Iris pigment epithelial cell (primary cell): Measurements from ENCODE around the gene SLC6A3.

Experiments used
- DNase-seq: peaks from one replicate; pipeline ENCODE4 v3.0.0-alpha.2; 2011; ENCODE audit warnings: low read depth

The SLC6A3 gene

DNA sequence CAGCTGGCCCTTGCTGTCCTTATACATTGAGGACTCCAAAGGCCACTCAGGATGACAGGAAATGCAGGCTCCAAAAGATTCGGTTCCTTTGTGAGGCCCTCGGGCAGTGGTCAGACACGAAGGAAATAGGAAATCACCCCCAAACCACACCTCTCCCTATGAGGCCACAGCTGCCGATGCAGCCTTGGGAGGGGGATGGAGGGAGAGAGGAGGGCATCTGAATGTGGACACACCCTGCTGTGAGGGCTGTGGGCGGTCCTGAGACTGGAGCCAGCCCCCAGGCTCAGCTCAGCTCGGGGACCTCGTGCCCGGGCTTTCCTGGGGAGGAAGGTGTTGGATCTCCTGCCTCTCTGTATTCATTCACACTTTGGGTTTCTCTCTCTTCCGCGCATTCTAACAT lies 97.7 kb downstream of the SLC6A3 start:
- no peak for DNase-seq

DNA sequence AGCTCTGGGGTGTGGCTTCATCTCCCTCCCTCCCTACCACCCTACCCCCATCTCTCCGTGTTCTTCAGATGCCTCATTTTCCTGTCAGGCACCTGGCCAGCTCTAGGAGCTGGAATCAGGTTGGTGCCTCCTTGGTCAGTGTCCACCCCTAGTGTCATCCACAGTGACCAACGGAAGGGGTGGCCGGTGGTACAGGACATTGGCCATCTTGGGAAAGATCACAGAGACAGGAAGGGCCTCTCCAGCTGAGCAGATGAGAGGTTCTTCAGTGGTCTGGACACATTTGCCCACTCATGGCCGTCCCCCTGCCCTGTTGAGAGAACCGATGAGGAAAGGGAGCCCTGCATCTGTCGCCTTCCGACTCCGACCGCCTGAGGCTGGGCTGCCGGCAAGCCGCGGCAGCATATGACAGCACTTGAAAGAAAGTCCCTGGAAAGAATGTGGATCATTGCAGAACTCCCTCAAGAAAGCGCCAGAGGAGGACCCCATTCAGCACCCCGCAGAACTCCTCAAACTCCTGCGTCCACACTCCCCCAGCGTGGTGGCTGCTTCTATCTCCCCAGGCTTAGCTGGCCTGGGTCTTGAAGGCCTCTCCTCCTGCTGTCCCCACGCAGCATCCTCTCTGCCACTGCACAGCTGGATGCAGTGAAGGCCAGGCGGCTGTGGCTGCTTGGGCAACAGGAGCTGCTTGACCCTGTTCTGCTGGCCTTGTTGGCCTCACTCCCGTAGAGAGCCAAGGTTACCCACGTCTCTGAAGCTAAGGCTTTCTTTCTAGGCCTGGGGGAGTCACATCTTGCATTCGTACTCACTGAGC lies 98.4 kb downstream of the SLC6A3 start:
- DNase-seq = no peak

DNA sequence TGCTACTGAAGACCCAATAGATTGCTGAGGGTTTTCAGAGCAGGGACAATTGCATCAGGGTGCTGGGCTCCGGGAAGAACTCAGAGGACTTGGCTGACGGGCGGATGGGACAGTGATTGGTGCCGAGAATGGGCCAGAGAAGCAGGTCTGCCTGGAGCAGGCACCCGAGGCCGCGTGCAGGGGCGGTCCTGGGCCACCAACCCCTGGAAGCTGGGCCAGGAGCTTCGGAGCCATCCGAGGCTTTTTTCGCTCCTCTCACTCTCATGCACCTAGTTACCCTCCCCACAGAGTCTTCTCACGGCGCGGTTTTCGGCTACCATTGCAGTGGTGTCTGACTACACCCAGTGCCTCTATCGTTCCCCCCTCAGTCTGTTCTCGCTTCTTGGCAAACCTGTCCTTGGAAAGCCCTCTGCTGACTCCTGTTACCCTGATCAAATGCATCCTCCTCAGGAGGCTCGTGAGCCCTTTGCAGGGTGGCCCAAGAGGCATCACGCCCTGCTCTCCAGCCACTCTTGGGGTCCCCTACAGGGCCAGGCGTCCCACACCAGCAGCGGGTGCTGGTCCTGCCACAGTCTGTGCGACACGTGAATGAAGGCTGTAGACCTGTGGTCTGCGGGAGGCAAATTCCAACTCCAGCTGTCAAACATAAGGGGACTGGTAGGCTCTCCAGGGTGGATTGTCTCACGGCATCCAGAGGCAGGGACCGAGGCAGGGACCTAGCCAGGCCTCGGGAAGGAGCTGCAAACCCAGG lies 99.2 kb downstream of the SLC6A3 start:
- DNase-seq = no peak

DNA sequence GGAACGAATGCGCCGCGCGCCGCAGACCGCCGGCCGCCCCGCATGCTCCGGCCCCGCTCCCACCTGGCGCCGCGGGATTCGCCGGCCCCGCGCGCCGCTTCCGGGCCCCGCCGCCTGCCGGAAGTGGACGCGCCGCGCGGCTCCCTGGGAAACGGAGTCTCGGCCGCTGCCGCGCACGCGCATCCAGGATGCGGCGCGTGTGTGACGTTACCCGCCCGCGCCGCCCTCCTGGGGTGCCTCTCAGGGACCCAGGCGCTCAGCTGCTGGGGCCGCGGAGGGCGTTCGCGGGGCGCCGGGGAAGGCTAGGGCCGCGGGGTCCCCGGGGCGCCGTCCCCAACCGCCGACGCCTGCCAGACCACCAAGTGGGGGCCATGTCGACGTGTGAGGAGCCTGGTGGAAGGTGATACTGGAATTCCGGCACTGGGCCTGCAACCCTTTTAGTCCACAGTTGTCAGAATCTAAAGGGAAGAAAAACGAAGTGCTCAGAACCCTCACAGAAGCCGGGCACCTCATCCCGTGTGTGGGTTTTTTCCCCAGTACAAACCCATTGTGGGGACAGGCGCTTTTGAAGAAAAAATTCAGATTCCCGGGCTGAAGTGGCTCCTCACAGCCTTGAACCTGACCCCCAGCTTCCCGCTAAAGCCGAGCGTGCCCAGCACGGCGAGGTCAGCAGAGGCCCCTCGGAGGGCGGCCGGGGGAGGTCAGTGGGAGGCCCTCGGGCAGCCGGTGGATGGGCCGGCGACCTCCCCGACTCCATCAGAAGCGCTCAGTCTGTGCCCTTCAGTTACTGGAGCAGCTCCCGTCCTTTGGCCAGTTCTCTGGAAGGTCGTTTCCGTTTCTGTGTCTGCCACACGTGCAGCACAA lies 100.0 kb downstream of the SLC6A3 start, which contains the start of gene CLPTM1L:
CLPTM1L (minus strand) TSS at position 125 of the 864 bp plus-strand sequence. CDS start 258 bp downstream, outside the sequence.
- peak; percentile 85 for DNase-seq

DNA sequence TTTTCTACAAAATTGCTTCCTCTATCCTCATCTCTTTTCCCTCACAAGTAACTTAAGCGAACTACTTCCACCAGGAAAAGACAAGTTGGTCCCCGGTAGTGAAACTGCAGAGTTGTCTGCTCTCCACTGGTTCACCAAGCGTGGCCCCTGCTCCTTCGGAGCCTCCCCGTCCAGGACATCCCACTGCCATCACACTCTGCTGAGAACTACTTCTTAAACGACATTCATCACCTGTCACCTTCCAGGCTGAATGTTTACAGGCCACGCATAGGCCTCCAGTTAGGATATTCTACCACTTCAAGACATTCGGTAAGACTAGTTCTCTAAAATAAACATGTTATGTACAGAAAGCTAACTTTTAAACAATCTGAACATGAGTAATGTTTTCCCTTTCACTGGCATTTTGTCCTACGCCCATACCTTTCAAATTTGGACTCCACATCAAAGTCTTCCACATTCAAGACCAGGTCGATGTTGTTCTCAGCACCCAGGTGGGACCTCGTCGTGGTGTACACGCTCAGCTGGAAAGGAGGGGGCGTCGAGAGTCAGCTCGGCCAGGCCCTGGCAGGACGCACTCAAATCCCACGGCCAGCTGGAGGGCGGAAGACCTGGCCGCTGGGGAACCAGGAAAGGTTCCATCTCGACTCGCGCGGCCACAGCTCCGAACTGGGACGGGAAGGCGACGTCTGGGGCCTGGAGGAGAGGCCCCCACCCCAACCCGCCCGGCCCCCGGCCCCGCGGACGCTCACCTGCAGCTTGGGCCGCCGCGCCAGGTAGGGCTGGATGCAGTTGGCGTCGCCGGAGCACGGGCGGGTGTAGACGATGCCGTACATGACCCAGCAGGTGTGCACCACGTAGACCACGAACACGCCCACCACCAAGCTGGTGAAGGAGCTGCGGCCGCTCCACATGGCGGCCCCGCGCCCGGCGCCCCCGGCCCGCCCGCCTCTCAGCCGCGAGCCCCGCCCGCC lies 101.0 kb downstream of the SLC6A3 start:
- DNase-seq = peak; percentile 36

DNA sequence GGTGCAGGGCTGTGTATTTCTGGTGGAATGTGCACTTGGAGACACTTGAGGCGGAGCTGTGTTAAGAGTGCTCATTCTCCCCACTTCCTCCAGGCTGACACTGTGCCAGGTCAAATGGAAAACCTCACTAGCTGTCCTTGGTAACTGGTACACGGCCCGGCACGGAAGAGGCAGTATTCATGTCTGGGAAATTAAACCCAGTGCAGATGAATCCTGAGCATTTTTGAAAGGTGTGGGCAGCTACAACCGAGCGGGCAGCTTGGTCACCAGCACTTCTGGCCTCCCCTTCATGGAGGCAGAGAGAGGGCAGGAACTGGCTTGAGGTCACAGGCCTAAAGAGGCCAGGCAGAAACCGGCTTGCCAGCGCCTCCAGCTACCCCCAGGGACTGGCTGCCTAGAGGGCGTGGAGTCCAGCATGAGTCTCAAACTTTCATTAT lies 101.9 kb downstream of the SLC6A3 start:
- peak; percentile 12 for DNase-seq
